ENCODE measurements around the gene VSX1.

VSX1 gene

DNA sequence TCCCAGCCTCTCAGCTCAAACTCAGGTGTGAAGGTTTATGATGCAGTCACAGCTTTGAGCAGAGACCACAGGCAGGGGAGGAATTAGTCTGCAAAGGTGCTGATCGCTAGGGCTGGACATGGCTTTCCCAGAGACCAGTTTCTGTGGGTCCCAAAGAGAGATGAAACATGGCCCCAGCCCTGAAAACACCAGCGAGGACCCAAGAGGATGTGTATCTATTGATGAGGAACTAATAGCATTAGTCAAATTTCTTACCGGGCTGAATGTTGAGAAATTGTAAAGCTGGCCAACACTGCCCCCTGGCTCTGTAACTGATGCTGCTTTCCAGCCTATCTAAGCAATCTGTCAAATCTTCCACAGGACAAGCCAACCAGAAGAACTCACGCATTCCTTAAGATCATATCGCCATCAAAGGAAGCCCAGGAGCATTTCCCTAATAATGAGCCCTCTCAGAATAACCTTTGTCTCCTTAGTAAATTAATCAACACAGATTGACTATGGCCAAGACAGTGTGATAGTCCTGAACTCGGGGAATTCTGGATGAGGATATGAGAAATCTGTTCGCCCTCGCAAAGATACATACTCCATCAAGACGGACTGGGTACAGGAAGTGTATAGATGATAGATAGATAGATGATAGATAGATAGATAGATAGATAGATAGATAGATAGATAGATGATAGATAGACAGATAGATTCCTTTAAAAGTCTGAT lies 16.2 kb downstream of the VSX1 start:
- DNase-seq (ENCODE audit: low read depth): peak; percentile 38

DNA sequence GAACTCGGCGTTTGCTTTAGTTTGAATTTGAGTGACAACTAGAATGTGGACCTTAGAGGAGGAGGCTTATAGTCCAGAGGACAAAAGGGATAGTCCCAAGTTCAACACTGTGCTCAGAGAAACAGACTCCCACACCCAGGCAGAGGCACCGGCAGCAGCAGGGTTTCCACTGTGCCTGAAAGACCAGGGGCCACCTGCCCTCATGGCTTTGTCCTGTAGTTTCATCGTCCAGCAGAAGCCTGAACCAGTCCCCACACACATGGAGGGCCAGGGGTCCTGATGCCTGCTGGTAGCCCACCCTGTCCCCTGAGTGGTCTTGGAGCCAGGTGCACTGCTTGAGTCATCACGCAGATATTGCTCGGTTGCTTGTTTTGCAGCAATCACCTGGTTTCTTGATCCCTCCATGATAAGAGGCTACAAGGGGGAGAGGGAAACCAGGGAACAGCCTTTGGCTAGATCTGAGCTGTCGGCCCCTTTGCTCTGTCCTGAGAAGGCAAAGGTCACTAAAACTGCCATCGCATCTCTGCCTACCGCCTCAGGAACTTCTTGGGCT lies 16.8 kb downstream of the VSX1 start:
- no peak for DNase-seq (ENCODE audit: low read depth)

DNA sequence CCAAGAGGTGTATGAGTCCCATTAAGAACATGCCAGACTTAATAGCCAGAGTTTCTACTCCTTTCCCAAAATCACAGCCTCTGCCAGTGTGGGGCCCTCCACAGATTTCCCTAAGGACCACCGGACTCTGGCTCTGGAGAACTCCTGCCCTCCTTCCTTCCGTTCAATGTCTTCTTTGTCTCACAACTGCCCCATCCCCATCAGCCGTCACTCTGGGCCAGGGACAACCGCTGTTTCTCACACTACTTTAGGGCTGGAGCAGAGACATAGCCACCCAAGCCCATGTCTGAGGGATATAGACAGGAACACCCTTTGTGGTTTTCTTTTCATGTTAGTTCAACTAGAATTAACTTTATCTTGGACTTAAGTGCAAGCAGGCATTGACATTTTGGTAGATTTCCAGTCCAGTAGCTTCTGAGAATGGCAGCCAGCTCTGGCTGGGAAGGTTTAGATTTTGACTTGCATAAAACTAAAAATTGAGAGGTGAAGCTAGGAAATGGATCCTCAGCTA lies 17.3 kb downstream of the VSX1 start:
- no peak for DNase-seq (ENCODE audit: low read depth)

DNA sequence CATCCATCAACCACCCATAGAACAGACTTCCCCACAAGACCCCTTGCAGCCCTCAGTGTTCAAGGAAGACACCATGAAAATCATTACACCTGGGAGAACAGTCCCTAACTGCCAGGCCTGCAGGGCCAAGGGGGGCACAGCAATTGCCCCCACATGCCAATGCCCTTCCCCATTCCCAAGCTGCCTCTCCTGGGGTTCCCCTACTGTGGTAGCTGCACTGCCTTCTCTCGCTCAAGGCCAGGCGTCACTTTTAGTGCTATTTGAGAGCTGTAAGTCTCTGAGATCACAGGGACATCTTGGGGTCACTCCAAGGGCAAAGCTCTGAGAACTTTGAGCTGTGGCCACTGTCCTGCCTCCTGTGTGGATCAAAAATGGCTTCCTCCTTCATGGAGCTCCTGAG lies 18.0 kb downstream of the VSX1 start:
- DNase-seq (ENCODE audit: low read depth): no peak

DNA sequence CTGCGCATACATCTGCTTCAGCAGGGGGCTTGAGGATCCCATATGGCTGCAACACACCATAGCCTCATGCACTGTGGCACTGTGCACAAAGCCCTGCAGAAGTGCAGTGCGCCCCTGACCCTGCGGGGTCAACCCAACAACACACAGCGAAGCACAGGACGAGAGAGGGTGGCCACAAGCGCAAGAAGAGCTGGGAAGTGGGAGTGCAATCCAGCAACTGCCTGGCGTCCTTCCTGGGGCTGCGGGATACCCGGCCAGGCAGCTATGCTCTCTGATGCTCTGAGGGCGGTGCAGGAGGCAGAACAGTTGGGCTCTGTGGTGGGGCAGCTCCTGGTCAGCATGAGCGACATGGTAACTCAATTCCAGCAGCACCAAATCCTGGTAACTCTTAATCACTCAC lies 18.4 kb downstream of the VSX1 start:
- no peak for DNase-seq (ENCODE audit: low read depth)

DNA sequence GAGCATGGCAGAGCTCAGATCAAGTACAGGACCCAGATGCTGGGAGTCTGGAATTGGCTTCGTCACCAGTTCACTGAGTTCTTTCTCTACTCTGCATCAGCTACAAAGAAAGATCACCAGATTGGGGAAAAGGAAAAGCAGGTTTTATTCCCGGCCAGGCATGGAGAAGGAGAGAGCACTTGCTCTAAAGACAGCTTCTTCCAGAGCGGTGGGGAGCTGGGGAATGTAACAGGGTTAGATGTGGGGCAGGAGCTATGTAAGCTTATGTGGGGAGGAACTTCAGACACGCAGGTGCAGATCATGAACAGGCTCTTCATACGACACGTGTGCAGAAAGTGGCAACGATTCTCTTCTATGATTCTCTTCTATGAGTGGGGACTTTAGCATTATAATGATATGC lies 19.1 kb downstream of the VSX1 start:
- no peak for DNase-seq (ENCODE audit: low read depth)

DNA sequence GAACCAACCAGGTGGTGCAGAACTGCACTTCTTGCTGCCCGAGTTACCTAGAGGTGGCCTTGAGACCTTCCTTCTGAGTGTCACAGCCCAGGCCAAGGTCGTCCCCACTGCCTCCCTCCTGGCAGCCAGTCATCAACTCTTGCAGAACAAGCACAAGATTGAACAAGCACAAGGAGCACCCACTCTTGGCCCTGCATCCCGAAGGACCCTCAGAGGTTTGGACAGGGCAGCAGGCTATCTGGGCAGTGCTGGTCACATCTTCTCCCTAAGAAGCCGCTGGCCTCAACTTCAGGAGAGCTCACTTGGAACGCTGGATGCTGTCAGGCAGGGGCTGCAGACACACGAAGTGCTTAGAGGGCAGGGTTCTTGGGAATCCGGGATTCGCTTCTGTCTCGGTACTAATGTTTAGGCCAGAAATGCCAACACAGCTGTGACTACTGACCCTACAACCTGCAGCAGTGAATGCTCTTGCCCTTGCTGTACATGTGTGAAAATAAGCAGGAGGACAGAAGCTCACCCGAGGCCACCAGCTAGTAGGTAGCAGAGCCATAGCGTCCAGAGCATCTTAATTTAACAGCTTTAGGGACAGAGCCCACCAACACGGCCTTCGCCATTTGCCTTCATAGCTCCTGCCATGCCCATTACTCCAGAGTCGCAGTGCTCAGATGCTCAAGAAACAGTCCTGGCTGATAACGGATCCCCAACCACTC lies 20.0 kb downstream of the VSX1 start:
- no peak for DNase-seq (ENCODE audit: low read depth)

DNA sequence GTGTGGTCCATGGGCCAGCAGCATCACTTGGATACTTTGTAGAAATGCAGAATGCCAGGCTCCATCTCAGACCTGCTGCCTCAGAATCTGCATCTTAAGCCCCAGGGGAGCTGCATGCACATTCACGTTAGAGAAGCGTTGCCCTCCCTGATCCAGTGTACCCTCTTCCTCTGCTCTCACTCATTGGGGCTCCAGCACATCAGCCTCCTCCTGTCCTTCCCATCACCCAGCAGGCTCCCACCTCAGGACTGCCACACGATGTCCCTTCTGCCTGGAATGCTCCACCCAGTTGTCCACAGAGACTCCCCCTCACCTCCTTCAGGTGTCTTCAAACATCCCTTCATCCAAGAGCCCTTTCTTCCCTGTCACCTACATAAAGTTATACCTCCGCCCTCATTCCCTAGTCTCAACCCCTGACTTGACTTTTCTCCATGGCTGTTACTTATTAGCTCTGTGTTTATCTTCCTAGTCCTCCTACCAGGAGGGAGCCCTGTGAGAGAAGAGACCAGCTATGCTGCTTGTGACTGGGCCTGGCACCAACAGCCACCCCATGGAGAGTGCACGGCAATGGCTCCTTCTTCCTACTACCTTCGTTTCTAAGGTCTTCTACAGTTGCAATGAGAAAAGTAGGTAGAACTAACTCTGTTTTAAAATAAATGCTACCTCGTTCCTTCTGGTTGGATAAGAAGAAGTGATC lies 20.7 kb downstream of the VSX1 start:
- DNase-seq (ENCODE audit: low read depth): no peak

DNA sequence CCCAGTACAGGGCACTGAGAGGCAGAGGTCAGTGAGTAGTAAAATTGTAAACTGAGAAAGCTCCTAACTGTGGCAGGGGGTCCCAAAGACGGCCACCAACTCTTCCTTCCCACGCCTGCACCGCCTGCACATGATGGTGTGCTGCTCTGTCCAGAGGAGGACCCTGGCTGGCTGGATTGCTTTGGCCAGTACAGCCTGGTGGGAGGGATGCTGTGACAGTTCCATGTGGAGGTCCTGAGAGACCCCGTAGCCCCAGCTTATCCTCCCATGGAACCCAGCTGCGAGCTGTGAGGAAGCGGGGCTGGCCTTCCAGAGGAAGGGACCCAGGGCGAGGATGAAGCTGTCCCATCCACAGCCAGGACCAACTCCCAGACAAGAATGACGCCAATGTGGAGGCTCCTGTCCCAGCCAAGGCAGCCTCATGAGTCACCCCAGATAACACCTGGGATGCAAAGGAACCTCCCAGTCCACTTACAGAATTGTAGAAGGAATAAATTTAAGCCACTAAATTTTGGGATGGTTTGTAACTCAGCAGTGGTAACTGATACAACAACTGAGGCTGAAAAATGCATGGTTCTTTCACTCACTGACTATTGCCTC lies 22.0 kb downstream of the VSX1 start:
- no peak for DNase-seq (ENCODE audit: low read depth)

DNA sequence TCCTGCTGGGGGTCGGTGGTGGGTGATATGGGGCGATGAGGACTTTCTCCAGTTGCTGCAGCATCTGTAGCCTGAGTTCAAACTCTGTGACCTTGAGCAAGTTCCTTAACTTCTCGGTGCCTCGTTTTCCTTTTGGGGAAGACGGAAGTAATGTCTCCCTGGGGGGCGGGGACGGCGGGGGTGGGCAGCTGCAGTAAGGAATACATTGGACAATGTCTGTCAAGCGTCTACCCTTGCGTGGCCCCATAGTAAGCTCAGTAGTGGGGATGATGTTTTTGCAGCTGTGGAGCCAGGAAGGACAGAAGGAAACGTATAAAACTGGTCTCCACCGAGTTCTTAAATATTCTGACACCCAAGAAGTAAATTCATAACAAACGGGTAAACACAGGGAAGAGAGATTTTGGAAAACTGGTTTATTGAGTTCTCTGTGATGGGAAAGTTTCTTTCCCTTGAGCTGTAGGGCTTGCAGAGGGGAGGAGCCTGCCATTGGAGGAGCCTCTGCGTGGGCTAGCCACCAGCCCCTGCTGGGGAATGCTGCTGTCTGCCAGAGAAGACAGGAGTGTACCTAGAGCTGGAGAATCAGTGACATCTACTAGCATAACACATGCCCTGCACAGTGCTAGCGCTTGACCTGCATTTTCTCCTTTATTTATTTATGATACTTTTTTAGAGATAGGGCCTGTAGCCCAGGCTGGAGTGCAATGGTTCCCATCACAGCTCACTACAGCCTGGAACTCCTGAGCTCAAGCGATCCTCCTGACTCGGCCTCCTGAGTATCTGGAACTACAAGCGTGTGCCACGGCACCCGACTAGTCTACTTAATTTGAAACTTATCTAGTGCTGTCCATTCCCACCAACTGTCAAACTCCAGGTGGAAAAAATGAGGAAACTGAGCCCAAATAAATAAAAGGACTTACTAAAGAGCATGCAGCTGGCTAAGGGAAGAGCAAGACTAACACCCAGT lies 22.8 kb downstream of the VSX1 start:
- no peak for DNase-seq (ENCODE audit: low read depth)

DNA sequence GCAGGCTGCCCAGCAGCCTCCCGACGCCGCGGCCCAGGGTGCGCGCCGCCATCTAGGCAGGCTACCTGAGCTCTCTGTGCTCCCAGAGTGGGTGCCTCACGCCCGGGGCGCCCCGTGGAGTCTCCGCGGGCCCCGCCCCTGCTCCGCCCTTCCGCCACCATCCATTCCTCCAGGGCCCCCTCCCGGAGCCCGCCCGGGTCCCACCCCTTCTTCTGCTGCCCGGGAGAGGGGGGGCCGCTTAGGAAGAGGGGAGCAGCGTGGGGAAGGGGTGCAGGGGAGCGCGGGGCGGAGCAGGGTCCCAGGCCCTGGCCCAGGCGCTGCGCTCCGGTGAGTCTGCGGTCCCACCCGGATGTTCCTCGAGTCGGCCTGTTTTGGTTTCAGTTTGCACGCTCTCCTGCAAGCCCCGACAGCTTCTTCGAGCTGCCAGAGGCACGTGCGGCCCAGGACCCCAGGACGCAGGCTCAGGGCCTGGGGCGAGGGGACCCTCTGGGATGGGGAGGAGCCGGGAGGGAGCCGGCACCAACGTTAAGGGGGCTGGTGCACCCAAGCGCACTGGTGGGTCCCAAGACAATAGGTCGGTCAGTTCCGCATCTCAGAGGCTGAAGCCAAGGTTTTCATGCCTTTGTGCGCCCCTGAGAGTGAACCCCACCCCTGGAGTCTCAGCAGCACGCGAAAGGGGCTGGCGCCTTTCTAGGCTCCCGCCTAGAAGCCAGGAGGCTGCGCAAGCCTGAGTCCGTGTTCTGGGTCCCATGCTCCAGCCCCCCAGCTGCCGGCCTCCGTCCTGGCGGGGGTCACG lies 23.7 kb downstream of the VSX1 start, which contains the start of gene ACSS1:
ACSS1 (minus strand) TSS at position 89 of the 796 bp plus-strand sequence; CDS start at position 52, 37 bp downstream.
- DNase-seq (ENCODE audit: low read depth): peak; percentile 52

DNA sequence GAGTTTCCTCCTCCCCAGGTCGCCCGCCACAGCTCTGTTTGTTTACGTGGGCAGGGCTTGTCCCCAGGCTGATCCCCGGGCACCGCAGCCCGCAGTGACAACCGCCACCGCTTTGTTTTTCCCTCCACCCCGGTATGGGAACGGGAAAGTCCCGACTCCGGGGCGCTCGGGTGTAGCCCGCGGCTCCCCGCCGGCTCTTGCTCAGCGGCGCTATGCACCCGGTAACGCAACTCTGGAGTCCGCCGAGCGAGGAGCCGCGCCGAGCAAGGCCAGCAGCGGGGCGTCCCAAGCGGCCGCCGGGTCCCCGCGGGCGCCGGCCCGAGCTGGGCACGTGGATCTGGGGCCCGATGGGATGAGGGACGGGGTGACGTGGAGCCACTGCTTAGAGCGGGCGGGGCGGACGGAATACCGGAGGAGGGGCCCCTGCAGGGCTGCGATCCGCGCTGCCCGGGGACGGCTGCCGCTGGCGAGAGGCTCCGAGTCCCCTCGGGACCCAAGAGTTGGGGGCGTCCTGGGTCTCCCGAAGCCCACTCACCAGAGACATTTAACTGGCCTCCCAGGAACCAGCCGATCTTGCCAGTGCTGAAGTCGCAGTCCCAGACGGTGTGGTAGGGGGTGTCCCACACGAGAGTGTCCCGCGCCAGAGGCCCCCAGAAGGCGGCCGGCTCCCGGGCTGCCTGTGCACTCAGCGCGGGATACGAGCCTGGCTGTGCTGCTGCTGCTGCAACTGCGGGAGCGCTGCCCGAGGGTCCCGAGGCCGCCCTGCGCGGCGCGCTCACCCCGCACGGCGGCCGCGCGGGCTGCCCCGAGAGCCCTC lies 24.5 kb downstream of the VSX1 start:
- peak; percentile 70 for DNase-seq (ENCODE audit: low read depth)

DNA sequence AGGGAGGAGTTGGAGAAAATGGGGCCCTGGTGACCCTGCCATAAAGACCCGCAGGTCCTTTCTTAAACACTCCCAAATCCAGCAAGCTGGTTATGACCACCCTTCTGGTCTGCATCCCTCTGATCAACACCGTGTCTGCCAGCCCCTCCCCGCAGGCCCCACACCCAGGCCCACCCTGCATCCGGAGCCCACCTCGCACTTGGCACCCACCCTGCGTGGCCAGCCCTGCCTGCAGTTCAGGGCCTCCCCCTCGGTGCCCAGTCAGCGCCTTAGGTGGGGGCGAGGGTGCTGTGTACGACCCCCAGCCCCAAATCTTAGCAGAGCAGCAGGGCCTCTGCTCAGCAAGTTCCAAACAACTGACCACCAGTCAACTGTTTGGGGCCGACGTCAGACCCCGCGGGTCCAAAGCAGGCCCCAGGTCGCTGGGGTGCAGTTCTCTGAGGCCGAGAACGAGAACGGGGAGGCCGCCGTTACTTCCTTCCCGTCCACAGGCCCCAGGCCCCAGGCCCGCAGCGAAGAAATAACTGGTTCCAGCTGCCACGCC lies 25.2 kb downstream of the VSX1 start:
- no peak for DNase-seq (ENCODE audit: low read depth)

DNA sequence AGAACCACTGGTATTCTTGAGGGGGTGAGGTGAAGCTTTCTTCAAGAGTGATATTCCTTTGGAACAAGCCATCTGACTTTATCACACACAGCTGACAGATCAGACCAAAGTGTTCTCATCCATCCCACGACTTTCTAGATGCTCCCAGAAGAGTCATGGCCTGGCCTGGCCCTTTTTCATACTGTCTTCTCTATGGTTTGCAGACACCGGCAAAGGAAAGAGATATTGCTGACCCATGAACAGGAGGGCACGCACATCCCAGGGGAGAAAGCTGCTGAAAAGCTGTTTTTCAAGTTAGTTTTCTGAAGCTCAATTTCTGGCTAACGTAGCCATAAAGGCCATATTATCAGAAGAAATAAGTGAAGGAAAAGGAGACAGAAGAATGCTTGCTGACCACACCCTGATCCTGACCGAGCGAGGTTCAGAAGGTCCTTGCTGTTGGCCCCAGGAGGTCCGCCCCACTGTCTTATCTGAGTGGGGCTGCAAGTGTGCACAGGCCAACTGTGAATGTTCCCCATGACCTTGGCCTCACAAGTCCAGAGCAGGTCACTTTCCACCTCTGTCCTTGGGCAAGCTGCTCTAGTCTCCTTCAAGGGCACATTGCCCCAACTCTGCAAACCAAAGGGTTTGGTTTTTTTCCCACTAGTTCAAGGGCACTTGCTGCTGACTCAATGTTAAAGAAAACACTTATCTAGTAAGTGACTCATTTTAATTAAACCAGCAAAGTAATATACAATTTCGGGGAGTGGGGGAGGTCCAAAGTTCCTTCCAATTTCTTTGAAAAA lies 26.0 kb downstream of the VSX1 start:
- no peak for DNase-seq (ENCODE audit: low read depth)

DNA sequence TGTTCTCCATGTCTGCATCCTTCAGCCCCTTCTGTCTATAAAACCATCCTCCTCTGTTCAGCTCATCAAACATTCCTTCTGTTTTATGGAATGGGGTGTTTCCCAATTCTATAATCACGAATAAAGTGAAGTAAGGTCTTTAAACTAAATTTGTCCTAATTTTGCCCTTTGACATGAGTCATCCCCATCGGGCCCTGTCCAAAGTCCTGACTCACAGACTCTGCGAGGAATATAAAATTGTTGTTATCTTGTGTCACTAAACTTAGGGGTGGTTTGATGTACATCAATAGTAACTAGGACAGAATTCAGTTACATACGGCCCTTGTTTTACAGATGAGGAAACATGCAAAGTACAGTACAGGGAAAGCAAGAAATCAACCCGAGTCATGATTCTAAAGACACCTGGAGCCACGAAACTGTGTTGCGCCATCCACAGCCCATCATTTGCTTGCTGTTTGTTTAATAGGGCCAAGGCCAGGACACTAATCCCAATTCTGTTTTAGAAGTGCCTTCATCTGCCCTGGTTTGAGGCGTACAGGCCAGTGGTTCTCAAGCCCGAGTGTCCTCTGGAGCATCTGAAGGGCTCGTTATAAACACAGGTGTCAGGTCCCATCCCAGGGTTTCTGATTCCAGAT lies 26.8 kb downstream of the VSX1 start:
- no peak for DNase-seq (ENCODE audit: low read depth)

DNA sequence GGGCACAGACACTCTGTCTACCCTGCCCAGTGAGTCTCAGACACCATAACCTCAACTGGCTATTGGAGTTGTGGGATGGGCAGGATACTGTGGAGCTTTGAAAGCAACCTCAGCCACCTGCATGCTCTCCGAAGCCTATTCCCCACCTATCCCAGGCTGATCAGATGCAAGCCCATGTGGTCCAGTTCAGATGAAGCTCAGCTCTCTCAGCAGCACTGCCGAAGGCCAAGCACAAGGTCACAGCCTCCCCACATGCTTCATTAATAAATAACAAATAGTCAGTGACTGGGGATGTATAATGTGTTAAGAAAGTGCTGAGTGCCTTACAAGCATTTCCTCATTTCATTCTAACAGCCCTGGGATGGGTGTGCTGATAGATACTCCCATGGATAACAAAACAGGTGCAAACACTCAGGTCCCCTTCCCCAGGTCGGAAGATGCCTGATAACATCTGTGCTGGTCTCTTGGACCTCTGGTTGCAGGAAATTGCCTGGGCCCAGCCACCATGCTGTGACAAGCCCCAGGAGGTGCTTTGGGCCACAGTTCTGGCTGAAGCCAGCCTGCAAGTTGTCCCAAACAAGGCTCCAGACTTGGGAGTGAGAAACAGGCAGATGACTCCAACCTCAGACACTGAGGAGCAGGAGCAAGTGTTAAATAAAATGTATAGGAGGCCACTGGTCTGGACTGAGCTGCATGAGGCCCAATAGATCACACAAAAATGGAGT lies 27.7 kb downstream of the VSX1 start:
- no peak for DNase-seq (ENCODE audit: low read depth)

Measured in activated T-cell treated with anti-CD3 and anti-CD28 coated beads for 24 hours (primary cell).